H9 (cell line): ENCODE measurements around the gene PRPF18. TPM values are rescaled to one million over a fixed set of nuclear protein-coding genes. Genes with fewer than 3 reads are reported as not detected.

ENCODE experiments used
- DNase-seq: peaks from one replicate; pipeline ENCODE4 v3.0.0-alpha.2; 2017
- H2AFZ ChIP-seq: one replicate; pipeline ENCODE4 v1.6.1; 2013; ENCODE audit warnings: mild to moderate bottlenecking, low read length, control low read depth, moderate library complexity
- H2AK5ac ChIP-seq: 2 replicates; pipeline ENCODE4 v1.6.1; 2013; ENCODE audit warnings: low read length, control low read depth, mixed read lengths; ENCODE audit not compliant: insufficient read length
- H2BK120ac ChIP-seq: one replicate; pipeline ENCODE4 v1.6.1; 2013; ENCODE audit warnings: low read depth, mild to moderate bottlenecking, low read length, control low read depth, inconsistent platforms; ENCODE audit not compliant: poor library complexity, severe bottlenecking
- H2BK12ac ChIP-seq: 2 replicates; pipeline ENCODE4 v1.6.1; 2013; ENCODE audit warnings: low read length, control low read depth, mixed read lengths, low read depth; ENCODE audit not compliant: insufficient read length
- H2BK15ac ChIP-seq: 2 replicates; pipeline ENCODE4 v1.6.1; 2013; ENCODE audit warnings: low read depth, low read length, control low read depth
- H2BK20ac ChIP-seq: one replicate; pipeline ENCODE4 v1.6.1; 2013; ENCODE audit warnings: low read depth, mild to moderate bottlenecking, low read length, control low read depth, inconsistent platforms; ENCODE audit not compliant: poor library complexity, severe bottlenecking
- H2BK5ac ChIP-seq: 2 replicates; pipeline ENCODE4 v1.6.1; 2013; ENCODE audit warnings: low read length, control low read depth, mixed read lengths; ENCODE audit not compliant: insufficient read length
- H3K14ac ChIP-seq: 2 replicates; pipeline ENCODE4 v1.6.1; 2013; ENCODE audit warnings: low read length, control low read depth; ENCODE audit not compliant: insufficient read depth
- H3K18ac ChIP-seq: 2 replicates; pipeline ENCODE4 v1.6.1; 2013; ENCODE audit warnings: low read depth, mild to moderate bottlenecking, mixed read lengths, low read length, control low read depth; ENCODE audit not compliant: insufficient read length
- H3K23ac ChIP-seq: 2 replicates; pipeline ENCODE4 v1.6.1; 2013; ENCODE audit warnings: low read length, control low read depth, mixed read lengths, low read depth; ENCODE audit not compliant: insufficient read length
- H3K23me2 ChIP-seq: 2 replicates; pipeline ENCODE4 v1.6.1; 2013; ENCODE audit warnings: low read depth, mild to moderate bottlenecking, mixed read lengths, low read length, control low read depth; ENCODE audit not compliant: insufficient read length, poor library complexity, severe bottlenecking
- H3K27ac ChIP-seq: 2 replicates; pipeline ENCODE4 v1.5.1; 2013; ENCODE audit warnings: low read length, control low read depth, mixed read lengths, low read depth; ENCODE audit not compliant: insufficient read length
- H3K27me3 ChIP-seq: 2 replicates; pipeline ENCODE4 v1.6.1; 2013; ENCODE audit warnings: low read length, control low read depth, inconsistent platforms; ENCODE audit not compliant: insufficient read depth
- H3K4ac ChIP-seq: 2 replicates; pipeline ENCODE4 v1.6.1; 2013; ENCODE audit warnings: low read depth, mild to moderate bottlenecking, control low read depth, inconsistent platforms, low read length, moderate library complexity
- H3K4me1 ChIP-seq: 2 replicates; pipeline ENCODE4 v1.6.1; 2013; ENCODE audit warnings: low read length, control low read depth, inconsistent platforms; ENCODE audit not compliant: insufficient read depth
- H3K4me2 ChIP-seq: 2 replicates; pipeline ENCODE4 v1.6.1; 2013; ENCODE audit warnings: low read length, control low read depth, mixed read lengths; ENCODE audit not compliant: insufficient read length, insufficient read depth
- H3K56ac ChIP-seq: 2 replicates; pipeline ENCODE4 v1.6.1; 2013; ENCODE audit warnings: low read depth, mild to moderate bottlenecking, mixed read lengths, low read length, control low read depth; ENCODE audit not compliant: insufficient read length
- H3K79me1 ChIP-seq: 2 replicates; pipeline ENCODE4 v1.6.1; 2013; ENCODE audit warnings: low read depth, mild to moderate bottlenecking, moderate library complexity, low read length, control low read depth, inconsistent platforms; ENCODE audit not compliant: insufficient read depth, poor library complexity, severe bottlenecking
- H3K79me2 ChIP-seq: 2 replicates; pipeline ENCODE4 v1.6.1; 2013; ENCODE audit warnings: low read length, control low read depth, inconsistent platforms; ENCODE audit not compliant: insufficient read depth
- H3K9ac ChIP-seq: 2 replicates; pipeline ENCODE4 v1.6.1; 2013; ENCODE audit warnings: low read length, control low read depth, mixed read lengths; ENCODE audit not compliant: insufficient read length; ENCODE audit errors: extremely low read depth
- H3K9me3 ChIP-seq: one replicate; pipeline ENCODE4 v1.6.1; 2013; ENCODE audit warnings: low read depth, low read length, inconsistent platforms; ENCODE audit not compliant: control insufficient read depth
- H3T11ph ChIP-seq: one replicate; pipeline ENCODE4 v1.6.1; 2013; ENCODE audit warnings: mild to moderate bottlenecking, low read length, control low read depth, inconsistent platforms
- H4K20me1 ChIP-seq: one replicate; pipeline ENCODE4 v1.6.1; 2013; ENCODE audit not compliant: control insufficient read depth, insufficient read length, insufficient read depth
- H4K5ac ChIP-seq: 2 replicates; pipeline ENCODE4 v1.6.1; 2013; ENCODE audit warnings: low read depth, mild to moderate bottlenecking, mixed read lengths, low read length, control low read depth; ENCODE audit not compliant: insufficient read length
- H4K8ac ChIP-seq: replicated peaks from 2 replicates; pipeline ENCODE4 v1.6.1; 2013; ENCODE audit warnings: low read length, control low read depth, mixed read lengths, low read depth; ENCODE audit not compliant: insufficient read length
- H4K91ac ChIP-seq: 2 replicates; pipeline ENCODE4 v1.6.1; 2013; ENCODE audit warnings: low read depth, mild to moderate bottlenecking, moderate library complexity, mixed read lengths, low read length, control low read depth; ENCODE audit not compliant: insufficient read length
- H3K27ac Mint-ChIP-seq, 3 experiments: 2 replicates in 2 of 3; 3 replicates in 1 of 3; pipeline ENCODE4 v1.8.0; 2020 to 2021; ENCODE audit warnings: mixed read lengths in 3 of 3, mild to moderate bottlenecking in 1 of 3, moderate library complexity in 1 of 3
- H3K27me3 Mint-ChIP-seq: 2 replicates; pipeline ENCODE4 v1.8.0; 2021; ENCODE audit warnings: low read depth, mild to moderate bottlenecking, moderate library complexity, mixed read lengths
- H3K36me3 Mint-ChIP-seq, 3 experiments: 2 replicates in 2 of 3; 3 replicates in 1 of 3; pipeline ENCODE4 v1.8.0; 2020 to 2021; ENCODE audit warnings: low read depth in 3 of 3, mixed read lengths in 3 of 3; ENCODE audit not compliant: insufficient read depth in 1 of 3
- H3K4me1 Mint-ChIP-seq, 2 experiments: 2 replicates each; pipeline ENCODE4 v1.8.0; 2020; ENCODE audit warnings: mixed read lengths in 2 of 2
- H3K4me3 Mint-ChIP-seq, 2 experiments: 2 replicates in 1 of 2; 3 replicates in 1 of 2; pipeline ENCODE4 v1.8.0; 2020 to 2021; ENCODE audit warnings: mild to moderate bottlenecking in 2 of 2, mixed read lengths in 2 of 2, moderate library complexity in 1 of 2
- H3K9me3 Mint-ChIP-seq, 2 experiments: 2 replicates in 1 of 2; 3 replicates in 1 of 2; pipeline ENCODE4 v1.8.0; 2020; ENCODE audit warnings: mild to moderate bottlenecking in 2 of 2, mixed read lengths in 2 of 2, moderate library complexity in 1 of 2
- CTCF ChIP-seq: fragments of 200-600 bp; sonication (generic); conservative IDR thresholded peaks from 3 replicates; pipeline ENCODE4 v1.8.0; 2021; ENCODE audit warnings: antibody characterized with exemption, mild to moderate bottlenecking
- WGBS: extraction: QIAGEN DNeasy Blood & Tissue Kit; methylation state at CpG from one replicate; pipeline ENCODE4 v1.1.7; 2013; ENCODE audit warnings: missing lambda C conversion rate, low lambda C conversion rate, mixed read lengths; ENCODE audit not compliant: insufficient read length; ENCODE audit errors: extremely low coverage; 5-methylcytosine and 5-hydroxymethylcytosine counted together
- total RNA-seq: library from RNA; stranded (reverse); gene quantifications from 2 replicates; pipeline ENCODE4 v1.2.1, GENCODE V29; 2021

PRPF18 gene
- total RNA-seq, 1 experiment from 2014 or later: 17.1 TPM

GRCh38 chr10:13567030-13567429, 19.7 kb upstream of the PRPF18 start:
- peaks cover 14 to 23% of the 10 kb centered on the region in 2 experiments; a peak in 4 of 5 replicates for H3K9me3 Mint-ChIP-seq
- Histone ChIP-seq H2AK5ac (no peak overlapping the region), H3K4me1 (no peaks in the 10 kb centered on the region), H2BK20ac (no peak overlapping the region), H2BK5ac (no peak overlapping the region), H3K27ac (no peak overlapping the region), H3K18ac (no peak overlapping the region), H2BK12ac (no peak overlapping the region), H3K4ac (no peak overlapping the region), H2AFZ (no peak overlapping the region), H4K5ac (no peak overlapping the region), H3K9ac (no peak overlapping the region), H4K20me1 (no peaks in the 10 kb centered on the region), H3K23me2 (no peaks in the 10 kb centered on the region), H3K27me3 (no peaks in the 10 kb centered on the region), H2BK120ac (no peak overlapping the region), H2BK15ac (no peak overlapping the region), H3K4me2 (no peak overlapping the region), H4K91ac (no peak overlapping the region), H3K14ac (no peak overlapping the region), H3K79me1 (no peaks in the 10 kb centered on the region), H3T11ph (no peak overlapping the region), H4K8ac (no peak overlapping the region), H3K56ac (no peak overlapping the region), H3K79me2 (no peaks in the 10 kb centered on the region), H3K23ac (no peak overlapping the region), H3K9me3 (peaks cover 9% of the 10 kb centered on the region)
- no peak overlapping the region for H3K4me3 Mint-ChIP-seq
- H3K27ac Mint-ChIP-seq: no peak overlapping the region
- peaks cover 20% of the 10 kb centered on the region; the same call in 1 of the 2 replicates for H3K27me3 Mint-ChIP-seq
- no peak for TF ChIP-seq CTCF
- H3K4me1 Mint-ChIP-seq: no peaks in the 10 kb centered on the region
- H3K36me3 Mint-ChIP-seq: peaks cover 3 to 10% (median 9%) of the 10 kb centered on the region in 3 experiments; a peak in 6 of 7 replicates
- no peak for DNase-seq
- WGBS: no CpG with 5 or more reads among the region's 1 CpG
